K562 (cell line): Measurements from ENCODE around the gene FASTK. TPM values are rescaled to one million over a fixed set of nuclear protein-coding genes. Genes with fewer than 3 reads are reported as not detected.

Experiments
- HDAC6 ChIP-seq: IDR thresholded peaks from 2 replicates; pipeline ENCODE4 v1.6.1; 2012; ENCODE audit warnings: low read depth, mild to moderate bottlenecking, control low read depth, inconsistent platforms, low read length, moderate library complexity
- HMBOX1 ChIP-seq: sonication (generic); IDR thresholded peaks from 2 replicates; pipeline ENCODE4 v1.6.1; 2016
- HMG20B ChIP-seq: fragments of 250-450 bp; sonication (Bioruptor Pico); IDR thresholded peaks from 2 replicates; pipeline ENCODE4 v1.5.0; 2021; ENCODE audit warnings: mild to moderate bottlenecking
- HOXB6 ChIP-seq: fragments of 250-450 bp; sonication (Bioruptor Pico); IDR thresholded peaks from 2 replicates; pipeline ENCODE4 v1.5.1; 2022; ENCODE audit warnings: mild to moderate bottlenecking, borderline replicate concordance
- TAF15 ChIP-seq: fragments of 200-400 bp; formaldehyde crosslinking; IDR thresholded peaks from 2 replicates; pipeline ENCODE4 v1.6.1; 2017; ENCODE audit warnings: mild to moderate bottlenecking, low read depth, low read length, moderate library complexity
- ZNF77 ChIP-seq: fragments of 250-450 bp; sonication (Bioruptor Pico); IDR thresholded peaks from 2 replicates; pipeline ENCODE4 v1.5.0; 2020
- polyA plus RNA-seq, 8 experiments: library from polyadenylated mRNA; depleted of rRNA in 4 of 8; stranded (reverse) in 5 of 8; unstranded in 3 of 8; fragments of >200 nt; fragmentation: Nextera tagmentation in 2 of 8; fragmentation: Illumina TruSeq in 1 of 8; extraction: Ambion mirVana in 2 of 8; extraction: Trizol in 1 of 8; gene quantifications; 2 replicates each; pipeline versions ENCODE4 v1.2.1 to v1.2.3, GENCODE V29; 2011 to 2014; ENCODE audit warnings: inconsistent platforms in 1 of 8, missing spikeins in 1 of 8
- total RNA-seq, 7 experiments: library from RNA; depleted of rRNA in 6 of 7; stranded (reverse); fragments of >200 nt in 6 of 7; fragmentation: Illumina TruSeq in 2 of 7; extraction: Trizol in 2 of 7; gene quantifications; 2 replicates each; pipeline versions ENCODE4 v1.2.1 to v1.2.3, GENCODE V29; 2011 to 2021; ENCODE audit warnings: low replicate concordance in 1 of 7
- TF ChIP-seq, protein P1 (sequence below): fragments of 450-650 bp; formaldehyde crosslinking; IDR thresholded peaks from 2 replicates; pipeline ENCODE4 v1.4.0; 2020; ENCODE audit warnings: mild to moderate bottlenecking, moderate library complexity
- TF ChIP-seq, protein P2 (sequence below): fragments of 250-450 bp; sonication (Bioruptor Pico); IDR thresholded peaks from 2 replicates; pipeline ENCODE4 v1.4.0; 2020; ENCODE audit warnings: borderline replicate concordance
- TF ChIP-seq, protein P3 (sequence below): fragments of 200-600 bp; sonication (generic); IDR thresholded peaks from one replicate; pipeline ENCODE4 v1.6.1; 2012; ENCODE audit warnings: mild to moderate bottlenecking, low read depth, low read length, inconsistent platforms

The FASTK gene
- total and polyA plus RNA-seq, 9 of the 15 experiments (the other 6 are each of a cell fraction or from before 2014, with no cell fraction given), result 0.51 to 150 (median 48.2) TPM

GRCh38 chr7:151082141-151083070 is 1.8 kb upstream of the FASTK start (continued):
- TF ChIP-seq, protein P1, sequence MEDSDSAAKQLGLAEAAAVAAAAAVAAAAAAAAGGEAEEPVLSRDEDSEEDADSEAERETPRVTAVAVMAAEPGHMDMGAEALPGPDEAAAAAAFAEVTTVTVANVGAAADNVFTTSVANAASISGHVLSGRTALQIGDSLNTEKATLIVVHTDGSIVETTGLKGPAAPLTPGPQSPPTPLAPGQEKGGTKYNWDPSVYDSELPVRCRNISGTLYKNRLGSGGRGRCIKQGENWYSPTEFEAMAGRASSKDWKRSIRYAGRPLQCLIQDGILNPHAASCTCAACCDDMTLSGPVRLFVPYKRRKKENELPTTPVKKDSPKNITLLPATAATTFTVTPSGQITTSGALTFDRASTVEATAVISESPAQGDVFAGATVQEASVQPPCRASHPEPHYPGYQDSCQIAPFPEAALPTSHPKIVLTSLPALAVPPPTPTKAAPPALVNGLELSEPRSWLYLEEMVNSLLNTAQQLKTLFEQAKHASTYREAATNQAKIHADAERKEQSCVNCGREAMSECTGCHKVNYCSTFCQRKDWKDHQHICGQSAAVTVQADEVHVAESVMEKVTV (CRISPR knock-in tag), result no peak; the same call in 1 of the 2 replicates
- TF ChIP-seq, protein P2, sequence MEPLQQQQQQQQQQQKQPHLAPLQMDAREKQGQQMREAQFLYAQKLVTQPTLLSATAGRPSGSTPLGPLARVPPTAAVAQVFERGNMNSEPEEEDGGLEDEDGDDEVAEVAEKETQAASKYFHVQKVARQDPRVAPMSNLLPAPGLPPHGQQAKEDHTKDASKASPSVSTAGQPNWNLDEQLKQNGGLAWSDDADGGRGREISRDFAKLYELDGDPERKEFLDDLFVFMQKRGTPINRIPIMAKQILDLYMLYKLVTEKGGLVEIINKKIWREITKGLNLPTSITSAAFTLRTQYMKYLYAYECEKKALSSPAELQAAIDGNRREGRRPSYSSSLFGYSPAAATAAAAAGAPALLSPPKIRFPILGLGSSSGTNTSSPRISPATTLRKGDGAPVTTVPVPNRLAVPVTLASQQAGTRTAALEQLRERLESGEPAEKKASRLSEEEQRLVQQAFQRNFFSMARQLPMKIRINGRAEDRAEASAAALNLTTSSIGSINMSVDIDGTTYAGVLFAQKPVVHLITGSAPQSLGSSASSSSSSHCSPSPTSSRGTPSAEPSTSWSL (CRISPR knock-in tag), result no peak
- TF ChIP-seq ZNF77 (CRISPR knock-in tag) (no peak), HOXB6 (no peak), TAF15 (no peak), HDAC6 (no peak), HMBOX1 (no peak), HMG20B (no peak)
- TF ChIP-seq, protein P3, sequence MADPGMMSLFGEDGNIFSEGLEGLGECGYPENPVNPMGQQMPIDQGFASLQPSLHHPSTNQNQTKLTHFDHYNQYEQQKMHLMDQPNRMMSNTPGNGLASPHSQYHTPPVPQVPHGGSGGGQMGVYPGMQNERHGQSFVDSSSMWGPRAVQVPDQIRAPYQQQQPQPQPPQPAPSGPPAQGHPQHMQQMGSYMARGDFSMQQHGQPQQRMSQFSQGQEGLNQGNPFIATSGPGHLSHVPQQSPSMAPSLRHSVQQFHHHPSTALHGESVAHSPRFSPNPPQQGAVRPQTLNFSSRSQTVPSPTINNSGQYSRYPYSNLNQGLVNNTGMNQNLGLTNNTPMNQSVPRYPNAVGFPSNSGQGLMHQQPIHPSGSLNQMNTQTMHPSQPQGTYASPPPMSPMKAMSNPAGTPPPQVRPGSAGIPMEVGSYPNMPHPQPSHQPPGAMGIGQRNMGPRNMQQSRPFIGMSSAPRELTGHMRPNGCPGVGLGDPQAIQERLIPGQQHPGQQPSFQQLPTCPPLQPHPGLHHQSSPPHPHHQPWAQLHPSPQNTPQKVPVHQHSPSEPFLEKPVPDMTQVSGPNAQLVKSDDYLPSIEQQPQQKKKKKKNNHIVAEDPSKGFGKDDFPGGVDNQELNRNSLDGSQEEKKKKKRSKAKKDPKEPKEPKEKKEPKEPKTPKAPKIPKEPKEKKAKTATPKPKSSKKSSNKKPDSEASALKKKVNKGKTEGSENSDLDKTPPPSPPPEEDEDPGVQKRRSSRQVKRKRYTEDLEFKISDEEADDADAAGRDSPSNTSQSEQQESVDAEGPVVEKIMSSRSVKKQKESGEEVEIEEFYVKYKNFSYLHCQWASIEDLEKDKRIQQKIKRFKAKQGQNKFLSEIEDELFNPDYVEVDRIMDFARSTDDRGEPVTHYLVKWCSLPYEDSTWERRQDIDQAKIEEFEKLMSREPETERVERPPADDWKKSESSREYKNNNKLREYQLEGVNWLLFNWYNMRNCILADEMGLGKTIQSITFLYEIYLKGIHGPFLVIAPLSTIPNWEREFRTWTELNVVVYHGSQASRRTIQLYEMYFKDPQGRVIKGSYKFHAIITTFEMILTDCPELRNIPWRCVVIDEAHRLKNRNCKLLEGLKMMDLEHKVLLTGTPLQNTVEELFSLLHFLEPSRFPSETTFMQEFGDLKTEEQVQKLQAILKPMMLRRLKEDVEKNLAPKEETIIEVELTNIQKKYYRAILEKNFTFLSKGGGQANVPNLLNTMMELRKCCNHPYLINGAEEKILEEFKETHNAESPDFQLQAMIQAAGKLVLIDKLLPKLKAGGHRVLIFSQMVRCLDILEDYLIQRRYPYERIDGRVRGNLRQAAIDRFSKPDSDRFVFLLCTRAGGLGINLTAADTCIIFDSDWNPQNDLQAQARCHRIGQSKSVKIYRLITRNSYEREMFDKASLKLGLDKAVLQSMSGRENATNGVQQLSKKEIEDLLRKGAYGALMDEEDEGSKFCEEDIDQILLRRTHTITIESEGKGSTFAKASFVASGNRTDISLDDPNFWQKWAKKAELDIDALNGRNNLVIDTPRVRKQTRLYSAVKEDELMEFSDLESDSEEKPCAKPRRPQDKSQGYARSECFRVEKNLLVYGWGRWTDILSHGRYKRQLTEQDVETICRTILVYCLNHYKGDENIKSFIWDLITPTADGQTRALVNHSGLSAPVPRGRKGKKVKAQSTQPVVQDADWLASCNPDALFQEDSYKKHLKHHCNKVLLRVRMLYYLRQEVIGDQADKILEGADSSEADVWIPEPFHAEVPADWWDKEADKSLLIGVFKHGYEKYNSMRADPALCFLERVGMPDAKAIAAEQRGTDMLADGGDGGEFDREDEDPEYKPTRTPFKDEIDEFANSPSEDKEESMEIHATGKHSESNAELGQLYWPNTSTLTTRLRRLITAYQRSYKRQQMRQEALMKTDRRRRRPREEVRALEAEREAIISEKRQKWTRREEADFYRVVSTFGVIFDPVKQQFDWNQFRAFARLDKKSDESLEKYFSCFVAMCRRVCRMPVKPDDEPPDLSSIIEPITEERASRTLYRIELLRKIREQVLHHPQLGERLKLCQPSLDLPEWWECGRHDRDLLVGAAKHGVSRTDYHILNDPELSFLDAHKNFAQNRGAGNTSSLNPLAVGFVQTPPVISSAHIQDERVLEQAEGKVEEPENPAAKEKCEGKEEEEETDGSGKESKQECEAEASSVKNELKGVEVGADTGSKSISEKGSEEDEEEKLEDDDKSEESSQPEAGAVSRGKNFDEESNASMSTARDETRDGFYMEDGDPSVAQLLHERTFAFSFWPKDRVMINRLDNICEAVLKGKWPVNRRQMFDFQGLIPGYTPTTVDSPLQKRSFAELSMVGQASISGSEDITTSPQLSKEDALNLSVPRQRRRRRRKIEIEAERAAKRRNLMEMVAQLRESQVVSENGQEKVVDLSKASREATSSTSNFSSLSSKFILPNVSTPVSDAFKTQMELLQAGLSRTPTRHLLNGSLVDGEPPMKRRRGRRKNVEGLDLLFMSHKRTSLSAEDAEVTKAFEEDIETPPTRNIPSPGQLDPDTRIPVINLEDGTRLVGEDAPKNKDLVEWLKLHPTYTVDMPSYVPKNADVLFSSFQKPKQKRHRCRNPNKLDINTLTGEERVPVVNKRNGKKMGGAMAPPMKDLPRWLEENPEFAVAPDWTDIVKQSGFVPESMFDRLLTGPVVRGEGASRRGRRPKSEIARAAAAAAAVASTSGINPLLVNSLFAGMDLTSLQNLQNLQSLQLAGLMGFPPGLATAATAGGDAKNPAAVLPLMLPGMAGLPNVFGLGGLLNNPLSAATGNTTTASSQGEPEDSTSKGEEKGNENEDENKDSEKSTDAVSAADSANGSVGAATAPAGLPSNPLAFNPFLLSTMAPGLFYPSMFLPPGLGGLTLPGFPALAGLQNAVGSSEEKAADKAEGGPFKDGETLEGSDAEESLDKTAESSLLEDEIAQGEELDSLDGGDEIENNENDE, result no peak
